B cell (primary cell): ENCODE measurements around the gene PWWP2B. TPM values are rescaled to one million over a fixed set of nuclear protein-coding genes. Genes with fewer than 3 reads are reported as not detected.

Experiments
- ATAC-seq: fragments of 200-7000 bp; cut with Tn5 transposase; one replicate; pipeline ENCODE4 v1.10.0; 2021; ENCODE audit warnings: low read depth, mild to moderate bottlenecking, moderate number of reproducible peaks, moderate library complexity
- CTCF ChIA-PET: fragments of 350-600 bp; sonication (Branson Sonifier 250); formaldehyde crosslinking; loops from one replicate; lab custom pipeline; 2021; ENCODE audit warnings: antibody characterized with exemption, inconsistent platforms; lab: Charles Lee
- POLR2A ChIA-PET: fragments of 350-600 bp; sonication (Branson Sonifier 250); formaldehyde crosslinking; loops from one replicate; lab custom pipeline; 2021; ENCODE audit warnings: antibody characterized with exemption; lab: Charles Lee
- DNase-seq: peaks from one replicate; pipeline ENCODE4 v3.0.0; 2013
- H2AFZ ChIP-seq: 2 replicates; pipeline ENCODE4 v1.6.1; 2012; ENCODE audit warnings: mild to moderate bottlenecking, low read depth, low read length; ENCODE audit not compliant: insufficient read depth, poor library complexity, severe bottlenecking
- H3K27ac ChIP-seq, 2 donors: 1 replicate in 1 of 2; 2 replicates in 1 of 2; pipeline ENCODE4 v1.5.1; 2012 to 2013; ENCODE audit warnings: low read length in 2 of 2, mild to moderate bottlenecking in 2 of 2, moderate library complexity in 1 of 2
- H3K27me3 ChIP-seq, 4 experiments: fragments of 200-600 bp in 1 of 4; sonication (generic) in 1 of 4; replicated peaks in 1 of 4; 1 replicate in 2 of 4; 2 replicates in 2 of 4; pipeline versions ENCODE4 v1.6.1 to v1.7.0; 2013 to 2016; ENCODE audit warnings: low read length in 3 of 4, mild to moderate bottlenecking in 2 of 4, mixed read lengths in 1 of 4, moderate library complexity in 1 of 4; ENCODE audit not compliant: insufficient read depth in 4 of 4, control insufficient read depth in 3 of 4; ENCODE audit errors: control extremely low read depth in 1 of 4
- H3K36me3 ChIP-seq, 2 experiments: replicated peaks in 1 of 2; 1 replicate in 1 of 2; 2 replicates in 1 of 2; pipeline versions ENCODE4 v1.6.1 to v1.7.1; 2013; ENCODE audit warnings: low read length in 1 of 2; ENCODE audit not compliant: insufficient read depth in 2 of 2, control insufficient read depth in 1 of 2; ENCODE audit errors: control extremely low read depth in 1 of 2, extremely low read depth in 1 of 2
- H3K4me1 ChIP-seq, 2 donors: fragments of 200-600 bp in 1 of 2; sonication (generic) in 1 of 2; 1 replicate in 1 of 2; 2 replicates in 1 of 2; pipeline versions ENCODE4 v1.5.1 to v1.6.1; 2013 to 2017; ENCODE audit warnings: low read length in 2 of 2; ENCODE audit not compliant: control insufficient read depth in 2 of 2, insufficient read depth in 2 of 2
- H3K4me2 ChIP-seq: replicated peaks from 2 replicates; pipeline ENCODE3; 2012; ENCODE audit warnings: mild to moderate bottlenecking, low read depth, low read length; ENCODE audit not compliant: poor library complexity, severe bottlenecking
- H3K4me3 ChIP-seq, 5 experiments: fragments of 200-600 bp in 1 of 5; sonication (generic) in 1 of 5; 1 replicate in 3 of 5; 2 replicates in 2 of 5; pipeline versions ENCODE4 v1.5.1 to v1.7.0; 2011 to 2016; ENCODE audit warnings: low read length in 4 of 5, mild to moderate bottlenecking in 4 of 5, low read depth in 2 of 5, control low read depth in 1 of 5, moderate library complexity in 1 of 5; ENCODE audit not compliant: insufficient read depth in 1 of 5; ENCODE audit errors: control extremely low read depth in 1 of 5, extremely low read depth in 1 of 5
- H3K79me2 ChIP-seq: fragments of 200-600 bp; sonication (generic); one replicate; pipeline ENCODE4 v1.6.0; 2016; ENCODE audit warnings: low read length; ENCODE audit not compliant: control insufficient read depth, insufficient read depth
- H3K9ac ChIP-seq: fragments of 200-600 bp; sonication (generic); 2 replicates; pipeline ENCODE4 v1.6.1; 2017; ENCODE audit warnings: mild to moderate bottlenecking, low read length, moderate library complexity
- H3K9me3 ChIP-seq, 3 donors: one replicate each; pipeline versions ENCODE4 v1.6.1 to v1.7.1; 2013; ENCODE audit warnings: low read length in 2 of 3; ENCODE audit not compliant: control insufficient read depth in 2 of 3, insufficient read depth in 1 of 3; ENCODE audit errors: control extremely low read depth in 1 of 3
- H4K20me1 ChIP-seq: 2 replicates; pipeline ENCODE4 v1.6.0; 2012; ENCODE audit warnings: mild to moderate bottlenecking, low read length; ENCODE audit not compliant: insufficient read depth, control insufficient read depth, poor library complexity, severe bottlenecking
- H3K27ac Mint-ChIP-seq: one replicate; pipeline ENCODE4 v1.8.0; 2021; ENCODE audit warnings: mixed read lengths
- H3K27me3 Mint-ChIP-seq: one replicate; pipeline ENCODE4 v1.8.0; 2021; ENCODE audit warnings: mixed read lengths
- H3K4me1 Mint-ChIP-seq: one replicate; pipeline ENCODE4 v1.8.0; 2021; ENCODE audit warnings: mixed read lengths
- H3K4me3 Mint-ChIP-seq: one replicate; pipeline ENCODE4 v1.8.0; 2021; ENCODE audit warnings: mixed read lengths
- H3K9me3 Mint-ChIP-seq: one replicate; pipeline ENCODE4 v1.8.0; 2022; ENCODE audit warnings: mixed read lengths; ENCODE audit not compliant: insufficient read depth
- EZH2 ChIP-seq: IDR thresholded peaks from 2 replicates; pipeline ENCODE4 v1.6.1; 2012; ENCODE audit warnings: borderline replicate concordance, low read depth, mild to moderate bottlenecking, moderate library complexity, low read length; ENCODE audit not compliant: insufficient read depth, poor library complexity, severe bottlenecking
- whole genome bisulfite sequencing: methylation state at CpG from one replicate; pipeline ENCODE4 v1.1.5; 2013; ENCODE audit warnings: missing lambda C conversion rate; ENCODE audit not compliant: insufficient coverage; 5-methylcytosine and 5-hydroxymethylcytosine counted together
- intact Hi-C: fragments of 100-400 bp; cut with micrococcal nuclease; formaldehyde crosslinking; loops from one replicate; pipeline ENCODE4 v1.10.0; 2022
- polyA plus RNA-seq: library from polyadenylated mRNA; depleted of rRNA; stranded (reverse); fragments of >200 nt; gene quantifications from 2 replicates; pipeline ENCODE4 v1.2.3, GENCODE V29; 2012
- total RNA-seq, 2 donors: library from RNA; stranded (reverse); fragments of 120-200 nt in 1 of 2; gene quantifications; 1 replicate in 1 of 2; 2 replicates in 1 of 2; pipeline versions ENCODE4 v1.2.3 to v1.2.4, GENCODE V29; 2013 to 2022
- TF ChIP-seq, protein P1 (sequence below): fragments of 200-600 bp; IDR thresholded peaks from one replicate; pipeline ENCODE4 v1.8.0; 2022; ENCODE audit warnings: antibody characterized with exemption, mild to moderate bottlenecking

The PWWP2B gene
- total and polyA plus RNA-seq, 2 donors (not counting 1 experiment from before 2014, with no cell fraction given): 13.6 to 34.4 TPM

DNA sequence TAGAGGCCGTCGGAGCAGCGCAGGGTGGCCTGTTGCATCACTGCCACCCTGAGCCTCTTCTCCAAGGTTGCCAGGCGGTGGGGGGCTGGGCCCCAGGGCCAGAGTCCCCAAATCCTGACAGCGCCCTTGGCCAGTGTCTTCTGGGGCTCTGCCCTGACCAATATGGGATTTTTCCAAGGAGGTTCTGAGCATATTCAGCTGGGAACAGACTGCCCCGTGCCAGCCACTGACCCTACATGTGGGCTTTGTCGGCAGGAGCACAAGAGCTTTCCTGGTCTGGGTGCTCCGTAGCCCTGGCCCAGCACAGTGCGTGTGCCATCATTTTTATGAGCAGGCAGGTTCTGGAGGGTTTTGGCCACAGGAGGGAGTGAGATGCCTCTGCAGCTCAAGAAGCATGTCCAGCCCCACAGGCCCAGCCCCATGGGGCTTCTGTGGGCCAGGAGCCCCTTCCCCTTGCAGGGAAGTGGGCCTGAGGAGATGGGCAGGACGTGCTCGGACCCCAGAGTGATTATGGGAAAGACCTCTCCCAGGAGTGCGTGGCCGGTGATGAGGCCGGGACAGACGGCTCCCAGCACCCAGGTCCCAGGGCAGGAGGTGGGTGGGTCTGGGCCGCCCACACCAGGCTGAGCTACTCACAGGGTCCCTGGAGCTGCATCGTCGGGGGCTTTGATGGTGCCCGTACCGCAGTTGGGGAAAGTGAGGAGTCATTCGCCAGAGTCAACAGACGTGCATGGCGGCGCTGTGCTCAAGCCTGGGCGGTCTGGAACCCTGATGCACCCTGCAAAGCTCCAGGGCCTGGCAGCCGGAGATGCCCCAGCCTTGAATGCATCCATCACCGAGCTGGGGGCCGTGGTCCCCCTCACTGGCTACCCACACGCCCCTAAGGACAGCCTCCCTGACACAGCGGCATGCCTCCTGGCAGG is 66.6 kb downstream of the PWWP2B start:
- ATAC-seq: no peak
- TF ChIP-seq EZH2: no peak
- TF ChIP-seq, protein P1, sequence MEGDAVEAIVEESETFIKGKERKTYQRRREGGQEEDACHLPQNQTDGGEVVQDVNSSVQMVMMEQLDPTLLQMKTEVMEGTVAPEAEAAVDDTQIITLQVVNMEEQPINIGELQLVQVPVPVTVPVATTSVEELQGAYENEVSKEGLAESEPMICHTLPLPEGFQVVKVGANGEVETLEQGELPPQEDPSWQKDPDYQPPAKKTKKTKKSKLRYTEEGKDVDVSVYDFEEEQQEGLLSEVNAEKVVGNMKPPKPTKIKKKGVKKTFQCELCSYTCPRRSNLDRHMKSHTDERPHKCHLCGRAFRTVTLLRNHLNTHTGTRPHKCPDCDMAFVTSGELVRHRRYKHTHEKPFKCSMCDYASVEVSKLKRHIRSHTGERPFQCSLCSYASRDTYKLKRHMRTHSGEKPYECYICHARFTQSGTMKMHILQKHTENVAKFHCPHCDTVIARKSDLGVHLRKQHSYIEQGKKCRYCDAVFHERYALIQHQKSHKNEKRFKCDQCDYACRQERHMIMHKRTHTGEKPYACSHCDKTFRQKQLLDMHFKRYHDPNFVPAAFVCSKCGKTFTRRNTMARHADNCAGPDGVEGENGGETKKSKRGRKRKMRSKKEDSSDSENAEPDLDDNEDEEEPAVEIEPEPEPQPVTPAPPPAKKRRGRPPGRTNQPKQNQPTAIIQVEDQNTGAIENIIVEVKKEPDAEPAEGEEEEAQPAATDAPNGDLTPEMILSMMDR: no peak
- H2AFZ ChIP-seq: no peak overlapping the region
- Mint-ChIP-seq H3K9me3 (no peaks in the 10 kb centered on the region), H3K27me3 (no peaks in the 10 kb centered on the region), H3K27ac (no peak overlapping the region), H3K4me3 (no peak overlapping the region), H3K4me1 (peaks cover 1% of the 10 kb centered on the region)
- H4K20me1 ChIP-seq: no peaks in the 10 kb centered on the region
- H3K4me2 ChIP-seq: no peak overlapping the region
- intact Hi-C loops: no loop called here
- H3K27me3 ChIP-seq: peaks cover 0 to 5% (median 0%) of the 10 kb centered on the region in 4 experiments
- no peak overlapping the region for H3K27ac ChIP-seq
- ChIA-PET POLR2A (no interaction called here), CTCF (interaction anchor here (1.0 kb wide), 1 partner anchor 87 kb away, joined by 6 read pairs; no protein-coding TSS in a partner anchor)
- peaks cover 2 to 3% of the 10 kb centered on the region in 2 donors for H3K4me1 ChIP-seq
- H3K36me3 ChIP-seq: no peaks in the 10 kb centered on the region
- no peak for DNase-seq
- H3K9me3 ChIP-seq: no peaks in the 10 kb centered on the region
- 93% methylated on average over 30 of the region's 30 CpGs for WGBS
- H3K79me2 ChIP-seq: no peaks in the 10 kb centered on the region
- H3K9ac ChIP-seq: no peak overlapping the region
- H3K4me3 ChIP-seq: no peak overlapping the region
